GM12878 (cell line): Measurements from ENCODE around the gene RASSF4. TPM values are rescaled to one million over a fixed set of nuclear protein-coding genes. Genes with fewer than 3 reads are reported as not detected.

Experiments used
- ATAC-seq: fragments of 200-7000 bp; cut with Tn5 transposase; 3 replicates; pipeline ENCODE4 v1.9.1; 2020; ENCODE audit warnings: mild to moderate bottlenecking, moderate library complexity
- Bru-seq: library from RNA; stranded (reverse); fragments of 400-500 nt; gene quantifications from one replicate; lab custom pipeline; 2021; lab: Mats Ljungman, UMichigan
- BruChase-seq, 2 experiments: library from RNA; stranded (reverse); fragments of 400-500 nt; gene quantifications; one replicate each; lab custom pipeline; 2021; lab: Mats Ljungman, UMichigan
- BruUV-seq: library from RNA; stranded (reverse); fragments of 400-500 nt; replicated peaks from 2 replicates; lab custom pipeline; 2021; lab: Mats Ljungman, UMichigan
- CTCF ChIA-PET: fragments of 300-600 bp; sonication (Branson Sonifier 250); formaldehyde crosslinking; extraction: SDS; loops from one replicate; lab custom pipeline; 2021; ENCODE audit warnings: inconsistent platforms; lab: Yijun Ruan, JAX
- POLR2A ChIA-PET: fragments of 350-600 bp; formaldehyde crosslinking; extraction: SDS; loops from one replicate; lab custom pipeline; 2021; ENCODE audit warnings: inconsistent platforms; lab: Charles Lee
- RAD21 ChIA-PET: fragments of 300-600 bp; sonication (Branson Sonifier 250); formaldehyde crosslinking; loops from one replicate; lab custom pipeline; 2023; ENCODE audit warnings: antibody characterized with exemption; ENCODE audit not compliant: unreplicated experiment; lab: Charles Lee
- SMC1A ChIA-PET: fragments of 300-600 bp; sonication (Branson Sonifier 250); formaldehyde crosslinking; loops from one replicate; lab custom pipeline; 2023; ENCODE audit not compliant: unreplicated experiment, uncharacterized antibody; lab: Charles Lee
- DNase-seq: peaks from one replicate; pipeline ENCODE4 v3.0.0-alpha.2; 2011; ENCODE audit warnings: low read depth, low spot score
- FAIRE-seq: peaks from 3 replicates; lab custom pipeline; 2011; peaks lifted over from hg19 to GRCh38; lab: Jason Lieb, UNC
- H2AFZ ChIP-seq: 2 replicates; pipeline ENCODE4 v1.6.0; 2011; ENCODE audit warnings: low read depth, low read length, control low read depth; ENCODE audit not compliant: control insufficient read depth
- H3K27ac ChIP-seq: 2 replicates; pipeline ENCODE4 v1.5.1; 2011; ENCODE audit warnings: control low read depth; ENCODE audit not compliant: control insufficient read depth, insufficient read depth
- H3K27me3 ChIP-seq, 2 experiments: replicated peaks in 1 of 2; 2 replicates each; pipeline versions ENCODE4 v1.6.0 to v1.6.1; 2011; ENCODE audit warnings: low read length in 1 of 2; ENCODE audit not compliant: control insufficient read depth in 2 of 2, insufficient read depth in 2 of 2
- H3K36me3 ChIP-seq, 2 experiments: 2 replicates each; pipeline ENCODE4 v1.5.1; 2011; ENCODE audit warnings: low read length in 1 of 2; ENCODE audit not compliant: control insufficient read depth in 2 of 2, insufficient read depth in 2 of 2
- H3K4me1 ChIP-seq: 2 replicates; pipeline ENCODE4 v1.6.1; 2011; ENCODE audit warnings: mild to moderate bottlenecking, low read length, moderate library complexity, mixed read lengths; ENCODE audit not compliant: control insufficient read depth, insufficient read depth
- H3K4me2 ChIP-seq: 2 replicates; pipeline ENCODE4 v1.6.0; 2011; ENCODE audit warnings: control low read depth; ENCODE audit not compliant: control insufficient read depth, insufficient read depth
- H3K4me3 ChIP-seq: fragments of 200-600 bp; sonication (generic); 2 replicates; pipeline ENCODE4 v1.5.1; 2016
- H3K79me2 ChIP-seq: 2 replicates; pipeline ENCODE4 v1.6.0; 2011; ENCODE audit warnings: low read length; ENCODE audit not compliant: control insufficient read depth, insufficient read depth
- H3K9ac ChIP-seq: 2 replicates; pipeline ENCODE4 v1.8.0; 2011; ENCODE audit warnings: low read length, control low read depth, mixed read lengths; ENCODE audit not compliant: control insufficient read depth, insufficient read depth
- H3K9me3 ChIP-seq: replicated peaks from 3 replicates; pipeline ENCODE4 v1.5.1; 2011; ENCODE audit warnings: mild to moderate bottlenecking, low read length; ENCODE audit not compliant: control insufficient read depth, insufficient read depth
- H4K20me1 ChIP-seq: 2 replicates; pipeline ENCODE4 v1.6.0; 2011; ENCODE audit not compliant: control insufficient read depth, insufficient read depth
- ASH2L ChIP-seq: fragments of 300-600, 200-600 bp; sonication (generic); IDR thresholded peaks from 2 replicates; pipeline ENCODE4 v1.6.1; 2017; ENCODE audit warnings: low read depth, mild to moderate bottlenecking, borderline replicate concordance
- BCL11A ChIP-seq: IDR thresholded peaks from 2 replicates; pipeline ENCODE4 v1.6.1; 2011; ENCODE audit warnings: low read depth, low read length
- DPF2 ChIP-seq: fragments of 450-650 bp; IDR thresholded peaks from 2 replicates; pipeline ENCODE4 v1.6.1; 2017; ENCODE audit warnings: mild to moderate bottlenecking
- EGR1 ChIP-seq, 2 experiments: IDR thresholded peaks; 1 replicate in 1 of 2; 2 replicates in 1 of 2; pipeline ENCODE4 v1.6.1; 2011 to 2012; ENCODE audit warnings: low read depth in 2 of 2, low read length in 2 of 2, borderline replicate concordance in 1 of 2, mild to moderate bottlenecking in 1 of 2, moderate library complexity in 1 of 2
- MXI1 ChIP-seq: fragments of 150-350 bp; IDR thresholded peaks from 2 replicates; pipeline ENCODE4 v1.6.1; 2011; ENCODE audit warnings: low read depth, mild to moderate bottlenecking, inconsistent platforms, low read length, improper control_type of control experiment
- NR2F1 ChIP-seq: fragments of 450-650 bp; conservative IDR thresholded peaks from 2 replicates; pipeline ENCODE4 v1.6.1; 2017; ENCODE audit warnings: mild to moderate bottlenecking
- PML ChIP-seq: IDR thresholded peaks from 2 replicates; pipeline ENCODE4 v1.6.1; 2012; ENCODE audit warnings: low read length, inconsistent platforms
- SIX5 ChIP-seq: IDR thresholded peaks from 2 replicates; pipeline ENCODE4 v1.6.1; 2011; ENCODE audit warnings: mild to moderate bottlenecking, low read depth, low read length, moderate library complexity; ENCODE audit not compliant: severe bottlenecking
- SMAD5 ChIP-seq: IDR thresholded peaks from 2 replicates; pipeline ENCODE4 v1.6.1; 2016; ENCODE audit warnings: antibody characterized with exemption, low read depth
- SMARCA5 ChIP-seq: fragments of 450-650 bp; IDR thresholded peaks from 2 replicates; pipeline ENCODE4 v1.6.1; 2017; ENCODE audit warnings: mild to moderate bottlenecking
- SRF ChIP-seq, 2 experiments: IDR thresholded peaks; 2 replicates each; pipeline ENCODE4 v1.6.1; 2011; ENCODE audit warnings: low read depth in 2 of 2, low read length in 2 of 2, mild to moderate bottlenecking in 1 of 2, moderate library complexity in 1 of 2
- YBX1 ChIP-seq: fragments of 450-650 bp; IDR thresholded peaks from 2 replicates; pipeline ENCODE4 v1.6.1; 2016; ENCODE audit warnings: antibody characterized with exemption
- ZNF207 ChIP-seq: fragments of 450-650 bp; IDR thresholded peaks from 2 replicates; pipeline ENCODE4 v1.6.1; 2014; ENCODE audit warnings: antibody characterized with exemption, mild to moderate bottlenecking, borderline replicate concordance
- ZNF687 ChIP-seq: fragments of 450-650 bp; IDR thresholded peaks from 2 replicates; pipeline ENCODE4 v1.6.1; 2017; ENCODE audit warnings: mild to moderate bottlenecking, moderate library complexity
- WGBS: methylation state at CpG from one replicate; pipeline ENCODE4 v1.1.6; 2016; ENCODE audit warnings: low lambda C conversion rate; ENCODE audit not compliant: insufficient replicate concordance, insufficient coverage; ENCODE audit errors: missing lambda C conversion rate; 5-methylcytosine and 5-hydroxymethylcytosine counted together
- in situ Hi-C: fragments of 300-500 bp; cut with MboI; formaldehyde crosslinking; loops from 9 replicates; pipeline ENCODE4 v1.14.3; 2018; ENCODE audit warnings: mixed read lengths
- intact Hi-C: fragments of 100-400 bp; cut with micrococcal nuclease; formaldehyde crosslinking; loops from one replicate; pipeline ENCODE4 v1.14.2; 2022; ENCODE audit not compliant: unreplicated experiment
- long read RNA-seq, 2 experiments: library from polyadenylated mRNA; unstranded; transcript quantifications; one replicate each; pipeline ENCODE4 v2.0.0, GENCODE V29; 2019 to 2020
- polyA minus RNA-seq, 3 experiments: library from RNA; depleted of rRNA, polyadenylated mRNA; stranded (reverse); fragments of >200 nt; gene quantifications; 2 replicates each; pipeline ENCODE4 v1.2.3, GENCODE V29; 2011
- polyA plus RNA-seq, 11 experiments: library from polyadenylated mRNA; depleted of rRNA in 4 of 11; unstranded in 6 of 11; stranded (reverse) in 5 of 11; fragments of >200 nt; fragmentation: Nextera tagmentation in 4 of 11; fragmentation: Illumina TruSeq in 1 of 11; extraction: Ambion mirVana in 4 of 11; extraction: Trizol in 1 of 11; gene quantifications; 1 replicate in 1 of 11; 2 replicates in 10 of 11; pipeline versions ENCODE4 v1.2.1 to v1.2.3, GENCODE V29; 2011 to 2016; ENCODE audit warnings: inconsistent platforms in 2 of 11, missing spikeins in 2 of 11, low read depth in 1 of 11
- total RNA-seq, 4 experiments: library from RNA; depleted of rRNA in 3 of 4; stranded (reverse); fragments of >200 nt in 3 of 4; fragmentation: Illumina TruSeq in 1 of 4; extraction: Trizol in 1 of 4; gene quantifications; 2 replicates each; pipeline versions ENCODE4 v1.2.1 to v1.2.3, GENCODE V29; 2013 to 2021

Gene RASSF4
- 175 and 194 TPM in 2 replicates for total RNA-seq (2013; cell fraction: nucleolus; rRNA removed)
- total RNA-seq (2014; rRNA removed) (15.6 and 16.5 TPM in 2 replicates), total RNA-seq (2014; rRNA removed; fragmentation: Illumina TruSeq; extraction: Trizol) (10.9 and 11.9 TPM in 2 replicates), total RNA-seq (2021) (20.0 and 21.1 TPM in 2 replicates), polyA plus RNA-seq (2011; rRNA removed) (50.8 and 71.1 TPM in 2 replicates), polyA plus RNA-seq (2014; fragmentation: Illumina TruSeq; extraction: Trizol) (6.3 and 10.7 TPM in 2 replicates), polyA plus RNA-seq (2014; fragmentation: Nextera tagmentation; extraction: Ambion mirVana) (1 to 10 TPM; 3.7 to 4.0 TPM), polyA plus RNA-seq (2014; rRNA removed) (17.1 and 19.4 TPM in 2 replicates), polyA plus RNA-seq (2016; fragmentation: Nextera tagmentation; extraction: Ambion mirVana) (10 to 100 TPM; 17.1 to 19.1 TPM), polyA minus RNA-seq (2011; rRNA and poly(A)+ RNA removed) (45.6 and 75.7 TPM in 2 replicates), Bru-seq, nascent RNA (percentile 86 among the genes with signal in this experiment), BruChase-seq, experiment 1, labeled RNA remaining after a 6-hour chase (percentile 89 among the genes with signal in this experiment), BruChase-seq, experiment 2, labeled RNA remaining after a 2-hour chase (percentile 83 among the genes with signal in this experiment)
- 9.8 TPM for polyA plus RNA-seq (2011; ENCODE audit: low read depth)
- 55.8 and 83.7 TPM in 2 replicates for polyA plus RNA-seq (2011; cell fraction: cytosol; rRNA removed)
- polyA plus RNA-seq (2011; cell fraction: nucleus; rRNA removed): 307 and 389 TPM in 2 replicates
- 16.9 and 18.3 TPM in 2 replicates for polyA plus RNA-seq (2012)
- 17.1 and 19.4 TPM in 2 replicates for polyA minus RNA-seq (2011; cell fraction: cytosol; rRNA and poly(A)+ RNA removed)
- polyA minus RNA-seq (2011; cell fraction: nucleus; rRNA and poly(A)+ RNA removed): 66.4 and 98.8 TPM in 2 replicates
- long read RNA-seq, experiment 1, transcript RASSF4-201 (11 exons, 3,641 nt): major isoform, 27 of 63 reads
- long read RNA-seq, experiment 1, partial matches to known transcripts: 17 of 63 reads
- long read RNA-seq, experiment 1, other reads (novel, unspliced or antisense): 19 of 63 reads
- long read RNA-seq, experiment 2, transcript RASSF4-201 (11 exons, 3,641 nt): major isoform, 89 of 225 reads
- long read RNA-seq, experiment 2, partial matches to known transcripts: 53 of 225 reads
- long read RNA-seq, experiment 2, other reads (novel, unspliced or antisense): 82 of 225 reads

- no peak for DNase-seq
- no peaks in the 10 kb centered on the region for H3K9me3 ChIP-seq
- RAD21 ChIA-PET: interaction anchor here (0.7 to 1.8 kb wide), 6 partner anchors 9 to 26 kb away, joined by 3 to 7 read pairs (median 4); no protein-coding TSS in a partner anchor
- intact Hi-C loops: loop anchor here (2.0 to 10.0 kb wide), 3 partner anchors 15 to 1815 kb away; partner anchors contain the start of gene ALOX5
- H3K36me3 ChIP-seq: no peaks in the 10 kb centered on the region
- peak within 1 kb of the TSS; percentile 74 for H3K9ac ChIP-seq
- H3K27me3 ChIP-seq: no peaks in the 10 kb centered on the region
- BruUV-seq: no TSS peak
- SMC1A ChIA-PET: interaction anchor here (1.1 to 2.9 kb wide), 3 partner anchors 10 to 27 kb away, joined by 3 to 15 read pairs (median 7); no protein-coding TSS in a partner anchor
- no peak for FAIRE-seq
- POLR2A ChIA-PET: interaction anchor here (1.3 to 14.0 kb wide), 3 partner anchors 12 to 43 kb away, joined by 3 to 174 read pairs (median 3); no protein-coding TSS in a partner anchor
- H3K27ac ChIP-seq: peak within 1 kb of the TSS; percentile 71
- H4K20me1 ChIP-seq: no peaks in the 10 kb centered on the region
- CTCF ChIA-PET: interaction anchor here (0.7 to 3.9 kb wide), 5 partner anchors 9 to 26 kb away, joined by 3 to 15 read pairs (median 3); no protein-coding TSS in a partner anchor
- H3K4me2 ChIP-seq: peak within 1 kb of the TSS; percentile 91
- H3K4me3 ChIP-seq: peak within 1 kb of the TSS; percentile 92
- WGBS: 3% methylated on average over 42 of the region's 74 CpGs
- in situ Hi-C loops: loop anchor here (10.0 to 25.0 kb wide), 2 partner anchors 1555 to 1797 kb away; partner anchors contain the start of gene HNRNPF
- H3K4me1 ChIP-seq: peaks cover 43% of the 10 kb centered on the region
- ATAC-seq: peak; percentile 92
- H3K79me2 ChIP-seq: peaks cover 43% of the 10 kb centered on the region
- peak within 1 kb of the TSS; percentile 76 for H2AFZ ChIP-seq
- TF ChIP-seq MXI1 (0 out of 2 replicates have a peak, but pooled peaks have one; percentile 21), SIX5 (no peak), EGR1 (IDR thresholded peaks at IDR 0.05; ENCODE audit: borderline replicate concordance in 1 of 2, low read depth in 2 of 2, low read length in 2 of 2) (0 out of 3 replicates have a peak, but pooled peaks of 1 of the 2 experiments have one; percentile 4), NR2F1 (peak; percentile 70), SRF (IDR thresholded peaks at IDR 0.05; ENCODE audit: low read depth in 2 of 2, low read length in 2 of 2) (peak in 1 of 2 experiments; percentile 16; a peak in 1 of 4 replicates), ZNF687 (0 out of 2 replicates have a peak, but pooled peaks have one; percentile 22), SMAD5 (peak; percentile 79; the same call in 1 of the 2 replicates), ZNF207 (peak; percentile 70; the same call in 1 of the 2 replicates), YBX1 (no peak), PML (peak; percentile 79; the same call in 1 of the 2 replicates), ASH2L (no peak), SMARCA5 (0 out of 2 replicates have a peak, but pooled peaks have one; percentile 43), BCL11A (0 out of 2 replicates have a peak, but pooled peaks have one; percentile 11), DPF2 (peak; percentile 16; the same call in 1 of the 2 replicates)
Measured at GRCh38 chr10:44959247-44960087, at the start of gene RASSF4. Gene RASSF4 (plus strand): TSS chr10:44959802. CDS start chr10:44970203, 10,401 bp downstream.
